HEK293 (cell line): Measurements from ENCODE around the gene COPS3.
"Not testable (repeated sequence)": the region's sequence is repeated elsewhere in the genome, so short reads cannot be mapped to it uniquely, and the experiment has no call there.

ENCODE experiments used
- ATF2 ChIP-seq: fragments of 450-650 bp; formaldehyde crosslinking; IDR thresholded peaks from 2 replicates; pipeline ENCODE4 v1.5.1; 2016; ENCODE audit warnings: missing biosample characterization, missing genetic modification characterization, low read depth
- CTCF ChIP-seq: fragments of 450-650 bp; formaldehyde crosslinking; IDR thresholded peaks from 2 replicates; pipeline ENCODE4 v1.5.1; 2016; ENCODE audit warnings: missing biosample characterization, missing genetic modification characterization
- MEIS1 ChIP-seq: sonication (generic); formaldehyde crosslinking; IDR thresholded peaks from 2 replicates; pipeline ENCODE4 v1.8.1; 2022; ENCODE audit warnings: missing genetic modification reagents, mild to moderate bottlenecking, borderline replicate concordance
- PRDM2 ChIP-seq: fragments of 450-650 bp; formaldehyde crosslinking; IDR thresholded peaks from 2 replicates; pipeline ENCODE4 v1.5.1; 2016; ENCODE audit warnings: missing biosample characterization, missing genetic modification characterization, borderline replicate concordance
- SP2 ChIP-seq: fragments of 450-650 bp; formaldehyde crosslinking; IDR thresholded peaks from 2 replicates; pipeline ENCODE4 v1.5.1; 2016; ENCODE audit warnings: missing biosample characterization, missing genetic modification characterization
- TCF7L2 ChIP-seq: IDR thresholded peaks from 2 replicates; pipeline ENCODE4 v1.6.1; 2011; ENCODE audit warnings: low read depth, mild to moderate bottlenecking, inconsistent platforms, low read length, moderate library complexity, borderline replicate concordance
- TRIM28 ChIP-seq: IDR thresholded peaks from 2 replicates; pipeline ENCODE4 v1.6.1; 2011; ENCODE audit warnings: low read length, control low read depth, borderline replicate concordance
- TSHZ1 ChIP-seq: fragments of 450-650 bp; formaldehyde crosslinking; IDR thresholded peaks from 2 replicates; pipeline ENCODE4 v1.5.1; 2016; ENCODE audit warnings: missing biosample characterization, missing genetic modification characterization, borderline replicate concordance
- ZNF280D ChIP-seq: fragments of 450-650 bp; formaldehyde crosslinking; IDR thresholded peaks from 2 replicates; pipeline ENCODE4 v1.5.1; 2016; ENCODE audit warnings: missing biosample characterization, missing genetic modification characterization
- ZNF341 ChIP-seq: fragments of 450-650 bp; formaldehyde crosslinking; IDR thresholded peaks from 2 replicates; pipeline ENCODE4; 2016; ENCODE audit warnings: low read depth, missing biosample characterization, missing genetic modification characterization
- ZNF777 ChIP-seq: fragments of 450-650 bp; formaldehyde crosslinking; IDR thresholded peaks from 2 replicates; pipeline ENCODE4 v1.5.1; 2017; ENCODE audit warnings: missing biosample characterization, missing genetic modification characterization, borderline replicate concordance

GRCh38 chr17:17255689-17256088, 25.4 kb downstream of the COPS3 start:
- TF ChIP-seq ATF2 (tag by site-specific recombination); TSHZ1 (tag by site-specific recombination); CTCF (tag by site-specific recombination); ZNF341 (tag by site-specific recombination); ZNF280D (tag by site-specific recombination); SP2 (tag by site-specific recombination); MEIS1 (CRISPR knock-in tag); TRIM28; PRDM2 (tag by site-specific recombination); TCF7L2; ZNF777 (tag by site-specific recombination): not testable (repeated sequence)
